Endothelial cell of umbilical vein (primary cell): ENCODE results near the gene GPR50. TPM values are rescaled to one million over a fixed set of nuclear protein-coding genes. Genes with fewer than 3 reads are reported as not detected.

ENCODE experiments used
- BruUV-seq: library from RNA; stranded (reverse); fragments of 400-500 nt; replicated peaks from 2 replicates; lab custom pipeline; 2021; lab: Mats Ljungman, UMichigan
- CTCF ChIA-PET: fragments of 300-600, 350-600 bp; sonication (Branson Sonifier 250); formaldehyde crosslinking; loops from one replicate; lab custom pipeline; 2021; ENCODE audit warnings: antibody characterized with exemption, inconsistent platforms; lab: Charles Lee
- POLR2A ChIA-PET: fragments of 300-600, 350-600 bp; sonication (Branson Sonifier 250); formaldehyde crosslinking; loops from one replicate; lab custom pipeline; 2021; ENCODE audit warnings: antibody characterized with exemption, inconsistent platforms; lab: Charles Lee
- DNase-seq: peaks from one replicate; pipeline ENCODE4 v3.0.0-alpha.2; 2011; ENCODE audit warnings: low read depth, low spot score
- FAIRE-seq: peaks from 2 replicates; lab custom pipeline; 2011; peaks lifted over from hg19 to GRCh38; lab: Jason Lieb, UNC
- H2AFZ ChIP-seq: 2 replicates; pipeline ENCODE4 v1.6.0; 2012; ENCODE audit warnings: low read depth, low read length, control low read depth, inconsistent platforms
- H3K27ac ChIP-seq: 2 replicates; pipeline ENCODE4 v1.5.1; 2011; ENCODE audit warnings: low read depth, mild to moderate bottlenecking, control low read depth, low read length, moderate library complexity; ENCODE audit not compliant: insufficient read depth
- H3K27me3 ChIP-seq, 2 experiments: 2 replicates each; pipeline versions ENCODE4 v1.6.0 to v1.6.1; 2011; ENCODE audit warnings: low read length in 2 of 2, mixed read lengths in 1 of 2; ENCODE audit not compliant: control insufficient read depth in 2 of 2, insufficient read depth in 2 of 2
- H3K36me3 ChIP-seq, 2 experiments: 2 replicates in 1 of 2; 3 replicates in 1 of 2; pipeline ENCODE4 v1.5.1; 2011; ENCODE audit warnings: low read length in 2 of 2, mild to moderate bottlenecking in 1 of 2, moderate library complexity in 1 of 2; ENCODE audit not compliant: control insufficient read depth in 2 of 2, insufficient read depth in 2 of 2; ENCODE audit errors: extremely low read depth in 1 of 2
- H3K4me1 ChIP-seq: 3 replicates; pipeline ENCODE4 v1.5.1; 2011; ENCODE audit warnings: mild to moderate bottlenecking, low read length; ENCODE audit not compliant: control insufficient read depth, insufficient read depth; ENCODE audit errors: extremely low read depth
- H3K4me2 ChIP-seq: 2 replicates; pipeline ENCODE4 v1.6.1; 2011; ENCODE audit warnings: low read length, control low read depth, mixed read lengths; ENCODE audit not compliant: insufficient read depth
- H3K4me3 ChIP-seq, 3 experiments: fragments of 200-600 bp in 1 of 3; sonication (generic), shearing (Covaris generic) in 1 of 3; replicated peaks in 1 of 3; 2 replicates each; pipeline ENCODE4 v1.5.1; 2011 to 2016; ENCODE audit warnings: control low read depth in 3 of 3, low read length in 3 of 3, mild to moderate bottlenecking in 2 of 3, inconsistent platforms in 1 of 3, low read depth in 1 of 3, moderate library complexity in 1 of 3; ENCODE audit not compliant: insufficient read depth in 1 of 3
- H3K79me2 ChIP-seq: 2 replicates; pipeline ENCODE4 v1.6.0; 2012; ENCODE audit warnings: low read length, inconsistent platforms; ENCODE audit not compliant: control insufficient read depth, insufficient read depth
- H3K9ac ChIP-seq: replicated peaks from 2 replicates; pipeline ENCODE3; 2011; ENCODE audit warnings: low read length, control low read depth; ENCODE audit not compliant: insufficient read depth; ENCODE audit errors: extremely low read depth
- H3K9me1 ChIP-seq: replicated peaks from 3 replicates; pipeline ENCODE4 v1.6.0; 2011; ENCODE audit warnings: mild to moderate bottlenecking, low read length; ENCODE audit not compliant: control insufficient read depth, insufficient read depth; ENCODE audit errors: extremely low read depth
- H3K9me3 ChIP-seq: replicated peaks from 2 replicates; pipeline ENCODE4 v1.5.1; 2012; ENCODE audit warnings: low read length, inconsistent platforms; ENCODE audit not compliant: control insufficient read depth, insufficient read depth
- H4K20me1 ChIP-seq: replicated peaks from 2 replicates; pipeline ENCODE3; 2011; ENCODE audit warnings: mild to moderate bottlenecking, low read length; ENCODE audit not compliant: control insufficient read depth, insufficient read depth; ENCODE audit errors: extremely low read depth
- CTCF ChIP-seq, 2 donors: IDR thresholded peaks; 1 replicate in 1 of 2; 2 replicates in 1 of 2; pipeline ENCODE4 v1.5.1; 2011; ENCODE audit warnings: low read length in 2 of 2, mild to moderate bottlenecking in 2 of 2, moderate library complexity in 2 of 2, control low read depth in 1 of 2, inconsistent platforms in 1 of 2, low read depth in 1 of 2; ENCODE audit not compliant: insufficient read depth in 1 of 2; ENCODE audit errors: extremely low read depth in 1 of 2
- EZH2 ChIP-seq: IDR thresholded peaks from 2 replicates; pipeline ENCODE4 v1.6.1; 2012; ENCODE audit warnings: borderline replicate concordance, low read depth, mild to moderate bottlenecking, moderate library complexity, low read length, inconsistent platforms; ENCODE audit not compliant: severe bottlenecking
- FOS ChIP-seq: IDR thresholded peaks from 2 replicates; pipeline ENCODE4 v1.6.1; 2011; ENCODE audit warnings: mild to moderate bottlenecking, low read length, moderate library complexity, borderline replicate concordance; ENCODE audit not compliant: insufficient read depth
- GATA2 ChIP-seq: IDR thresholded peaks from 2 replicates; pipeline ENCODE4 v1.7.0; 2011; ENCODE audit warnings: low read depth, mild to moderate bottlenecking, moderate library complexity, mixed read lengths, low read length; ENCODE audit not compliant: insufficient read length, insufficient read depth
- JUN ChIP-seq: IDR thresholded peaks from 2 replicates; pipeline ENCODE4 v1.6.1; 2011; ENCODE audit warnings: borderline replicate concordance, low read depth; ENCODE audit not compliant: insufficient read length, insufficient read depth
- MAX ChIP-seq: IDR thresholded peaks from 2 replicates; pipeline ENCODE4 v1.6.1; 2011; ENCODE audit not compliant: insufficient read depth, insufficient read length
- MYC ChIP-seq: IDR thresholded peaks from one replicate; pipeline ENCODE4 v1.6.1; 2011; ENCODE audit warnings: mild to moderate bottlenecking, low read depth, low read length
- POLR2A ChIP-seq: IDR thresholded peaks from 2 replicates; pipeline ENCODE4 v1.6.1; 2012; ENCODE audit warnings: low read depth, mild to moderate bottlenecking, control low read depth, low read length
- POLR2AphosphoS5 ChIP-seq: IDR thresholded peaks from 2 replicates; pipeline ENCODE4 v1.6.1; 2012; ENCODE audit warnings: low read depth, mild to moderate bottlenecking, control low read depth, low read length, moderate library complexity; ENCODE audit not compliant: insufficient read depth
- dilution Hi-C: fragments of 300-500 bp; cut with MboI; formaldehyde crosslinking; loops from one replicate; pipeline ENCODE4 v1.15.0; 2019; ENCODE audit warnings: low sequenced_read_pairs; ENCODE audit not compliant: extremely low pct_ligation_motif_present
- intact Hi-C: fragments of 100-400 bp; cut with micrococcal nuclease; formaldehyde crosslinking; loops from one replicate; pipeline ENCODE4 v1.10.0; 2022
- polyA plus RNA-seq, 4 experiments: library from polyadenylated mRNA; depleted of rRNA in 3 of 4; stranded (reverse) in 3 of 4; unstranded in 1 of 4; fragments of >200 nt; gene quantifications; 2 replicates each; pipeline versions ENCODE4 v1.2.1 to v1.2.3, GENCODE V29; 2011 to 2012; ENCODE audit warnings: missing spikeins in 1 of 4
- total RNA-seq: library from RNA; stranded (reverse); gene quantifications from 2 replicates; pipeline ENCODE4 v1.2.3, GENCODE V29; 2021

GPR50 gene
- total and polyA plus RNA-seq, 2 donors (not counting 3 experiments of a cell fraction or from before 2014, with no cell fraction given): not detected

- no TSS peak for BruUV-seq
- no peak overlapping the region for H3K9ac ChIP-seq
- H3K79me2 ChIP-seq: no peaks in the 10 kb centered on the region
- ChIA-PET CTCF (no interaction called here), POLR2A (no interaction called here)
- dilution Hi-C loops: no loop called here
- H3K36me3 ChIP-seq: no peaks in the 10 kb centered on the region
- no peaks in the 10 kb centered on the region for H3K9me3 ChIP-seq
- H3K4me3 ChIP-seq: no peak overlapping the region
- H3K27me3 ChIP-seq: no peaks in the 10 kb centered on the region
- no peak overlapping the region for H3K27ac ChIP-seq
- H3K4me2 ChIP-seq: no peak overlapping the region
- intact Hi-C loops: no loop called here
- no peaks in the 10 kb centered on the region for H4K20me1 ChIP-seq
- FAIRE-seq (no peak), DNase-seq (no peak)
- no peaks in the 10 kb centered on the region for H3K9me1 ChIP-seq
- no peak overlapping the region for H2AFZ ChIP-seq
- no peaks in the 10 kb centered on the region for H3K4me1 ChIP-seq
- no peak for TF ChIP-seq POLR2AphosphoS5
- TF ChIP-seq JUN: no peak
- TF ChIP-seq POLR2A: no peak
- TF ChIP-seq GATA2: no peak
- no peak for TF ChIP-seq FOS
- TF ChIP-seq CTCF (IDR thresholded peaks at IDR 0.05; ENCODE audit: extremely low read depth in 1 of 2, insufficient read depth in 1 of 2, low read depth in 1 of 2, low read length in 2 of 2): no peak
- TF ChIP-seq EZH2: no peak
- TF ChIP-seq MYC: no peak
- TF ChIP-seq MAX: no peak
These were observed 14.7 kb upstream of the GPR50 start for GRCh38 chrX:151161690-151162089.
